Cardiac muscle cell (in vitro differentiated cells and primary cell): ENCODE measurements around the gene SH3BP1. TPM values are rescaled to one million over a fixed set of nuclear protein-coding genes. Genes with fewer than 3 reads are reported as not detected.

Experiments
- DNase-seq, 2 donors: peaks; one replicate each; pipeline versions ENCODE4 v3.0.0 to v3.0.0-alpha.2; 2010 to 2017; ENCODE audit warnings: low read depth in 1 of 2, low spot score in 1 of 2
- H3K27ac ChIP-seq: fragments of 200-600 bp; sonication (generic); 2 replicates; pipeline ENCODE4 v1.5.1; 2016
- H3K27me3 ChIP-seq: fragments of 200-600 bp; sonication (generic); 2 replicates; pipeline ENCODE4 v1.6.0; 2016; ENCODE audit warnings: control low read depth
- H3K36me3 ChIP-seq: fragments of 200-600 bp; sonication (generic); 2 replicates; pipeline ENCODE4 v1.5.1; 2016; ENCODE audit warnings: control low read depth
- H3K4me1 ChIP-seq: fragments of 200-600 bp; sonication (generic); 2 replicates; pipeline ENCODE4 v1.8.1; 2017; ENCODE audit warnings: low read depth, mild to moderate bottlenecking, mixed run types
- H3K4me3 ChIP-seq: fragments of 200-600 bp; sonication (generic); 2 replicates; pipeline ENCODE4 v1.5.1; 2016; ENCODE audit warnings: mild to moderate bottlenecking
- H3K9me3 ChIP-seq: fragments of 200-600 bp; sonication (generic); 2 replicates; pipeline ENCODE4 v1.5.1; 2017; ENCODE audit warnings: low read depth, mild to moderate bottlenecking, control low read depth
- polyA plus RNA-seq: library from polyadenylated mRNA; unstranded; fragments of >200 nt; fragmentation: Nextera tagmentation; extraction: Ambion mirVana; gene quantifications from 2 replicates; pipeline ENCODE4 v1.2.1, GENCODE V29; 2016
- total RNA-seq: library from RNA; depleted of rRNA; stranded (reverse); fragments of >200 nt; gene quantifications from 2 replicates; pipeline ENCODE4 v1.2.3, GENCODE V29; 2016
- TF ChIP-seq, protein P1 (sequence below): IDR thresholded peaks from 2 replicates; pipeline ENCODE4 v1.5.1; 2012; ENCODE audit warnings: low read depth, mild to moderate bottlenecking, low read length

SH3BP1 gene
- total and polyA plus RNA-seq, 2 experiments from 2014 or later = 15.0 to 51.9 TPM

DNA sequence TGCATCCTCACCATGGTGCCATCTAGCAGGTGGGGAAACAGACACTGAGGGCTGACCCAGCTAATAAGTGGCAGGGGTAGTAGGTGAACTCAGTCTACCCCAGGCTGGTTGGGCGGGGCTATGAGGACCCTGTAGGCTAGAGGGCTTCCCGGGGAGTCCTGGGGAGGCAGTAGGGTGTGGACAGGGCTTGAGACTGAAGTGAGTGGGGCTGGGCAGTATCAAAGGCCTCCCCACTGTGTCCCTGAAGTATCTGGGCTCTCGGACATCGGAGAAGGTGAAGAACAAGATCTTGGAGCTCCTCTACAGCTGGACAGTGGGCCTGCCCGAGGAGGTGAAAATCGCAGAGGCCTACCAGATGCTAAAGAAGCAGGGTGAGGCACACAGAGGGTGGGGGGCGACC is 19.5 kb upstream of the SH3BP1 start:
- no peak for DNase-seq
- H3K4me3 ChIP-seq = no peak overlapping the region

DNA sequence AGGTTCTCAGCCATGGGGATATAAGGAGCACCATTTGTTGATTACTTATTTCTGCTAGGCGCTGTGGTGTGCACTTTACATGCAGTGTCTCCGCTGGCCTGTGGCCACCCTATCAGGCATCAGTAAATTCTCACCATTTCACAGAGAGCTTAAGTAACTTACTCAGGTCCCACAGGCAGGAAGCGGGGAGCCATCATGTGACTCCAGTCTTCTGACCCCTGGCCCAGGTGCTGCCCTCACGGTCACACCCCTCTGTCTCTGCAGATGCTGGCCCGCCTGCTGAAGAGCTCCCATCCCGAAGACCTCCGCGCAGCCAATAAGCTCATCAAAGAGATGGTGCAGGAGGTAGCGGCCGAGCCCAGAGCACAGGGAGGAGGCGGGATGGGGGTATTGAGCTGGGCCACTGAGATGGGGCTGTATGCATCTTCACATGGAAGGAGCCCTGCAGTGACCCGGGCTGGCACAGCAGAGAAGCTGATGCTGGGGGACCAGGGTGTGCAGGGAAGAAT is 18.1 kb upstream of the SH3BP1 start:
- H3K27me3 ChIP-seq = no peaks in the 10 kb centered on the region
- TF ChIP-seq, protein P1, sequence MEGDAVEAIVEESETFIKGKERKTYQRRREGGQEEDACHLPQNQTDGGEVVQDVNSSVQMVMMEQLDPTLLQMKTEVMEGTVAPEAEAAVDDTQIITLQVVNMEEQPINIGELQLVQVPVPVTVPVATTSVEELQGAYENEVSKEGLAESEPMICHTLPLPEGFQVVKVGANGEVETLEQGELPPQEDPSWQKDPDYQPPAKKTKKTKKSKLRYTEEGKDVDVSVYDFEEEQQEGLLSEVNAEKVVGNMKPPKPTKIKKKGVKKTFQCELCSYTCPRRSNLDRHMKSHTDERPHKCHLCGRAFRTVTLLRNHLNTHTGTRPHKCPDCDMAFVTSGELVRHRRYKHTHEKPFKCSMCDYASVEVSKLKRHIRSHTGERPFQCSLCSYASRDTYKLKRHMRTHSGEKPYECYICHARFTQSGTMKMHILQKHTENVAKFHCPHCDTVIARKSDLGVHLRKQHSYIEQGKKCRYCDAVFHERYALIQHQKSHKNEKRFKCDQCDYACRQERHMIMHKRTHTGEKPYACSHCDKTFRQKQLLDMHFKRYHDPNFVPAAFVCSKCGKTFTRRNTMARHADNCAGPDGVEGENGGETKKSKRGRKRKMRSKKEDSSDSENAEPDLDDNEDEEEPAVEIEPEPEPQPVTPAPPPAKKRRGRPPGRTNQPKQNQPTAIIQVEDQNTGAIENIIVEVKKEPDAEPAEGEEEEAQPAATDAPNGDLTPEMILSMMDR = no peak
- peaks cover 4% of the 10 kb centered on the region for H3K4me1 ChIP-seq
- no peak overlapping the region for H3K27ac ChIP-seq
- no peak for DNase-seq
- H3K36me3 ChIP-seq = peaks cover 11% of the 10 kb centered on the region
- no peak overlapping the region for H3K4me3 ChIP-seq
- H3K9me3 ChIP-seq = no peaks in the 10 kb centered on the region

More for the DNA sequence above, 19.5 kb upstream of the SH3BP1 start:
- TF ChIP-seq, protein P1 = no peak
- H3K9me3 ChIP-seq = no peaks in the 10 kb centered on the region
- H3K27ac ChIP-seq = peak overlapping the region; percentile 23
- no peaks in the 10 kb centered on the region for H3K27me3 ChIP-seq
- peaks cover 4% of the 10 kb centered on the region for H3K4me1 ChIP-seq
- peaks cover 11% of the 10 kb centered on the region for H3K36me3 ChIP-seq

DNA sequence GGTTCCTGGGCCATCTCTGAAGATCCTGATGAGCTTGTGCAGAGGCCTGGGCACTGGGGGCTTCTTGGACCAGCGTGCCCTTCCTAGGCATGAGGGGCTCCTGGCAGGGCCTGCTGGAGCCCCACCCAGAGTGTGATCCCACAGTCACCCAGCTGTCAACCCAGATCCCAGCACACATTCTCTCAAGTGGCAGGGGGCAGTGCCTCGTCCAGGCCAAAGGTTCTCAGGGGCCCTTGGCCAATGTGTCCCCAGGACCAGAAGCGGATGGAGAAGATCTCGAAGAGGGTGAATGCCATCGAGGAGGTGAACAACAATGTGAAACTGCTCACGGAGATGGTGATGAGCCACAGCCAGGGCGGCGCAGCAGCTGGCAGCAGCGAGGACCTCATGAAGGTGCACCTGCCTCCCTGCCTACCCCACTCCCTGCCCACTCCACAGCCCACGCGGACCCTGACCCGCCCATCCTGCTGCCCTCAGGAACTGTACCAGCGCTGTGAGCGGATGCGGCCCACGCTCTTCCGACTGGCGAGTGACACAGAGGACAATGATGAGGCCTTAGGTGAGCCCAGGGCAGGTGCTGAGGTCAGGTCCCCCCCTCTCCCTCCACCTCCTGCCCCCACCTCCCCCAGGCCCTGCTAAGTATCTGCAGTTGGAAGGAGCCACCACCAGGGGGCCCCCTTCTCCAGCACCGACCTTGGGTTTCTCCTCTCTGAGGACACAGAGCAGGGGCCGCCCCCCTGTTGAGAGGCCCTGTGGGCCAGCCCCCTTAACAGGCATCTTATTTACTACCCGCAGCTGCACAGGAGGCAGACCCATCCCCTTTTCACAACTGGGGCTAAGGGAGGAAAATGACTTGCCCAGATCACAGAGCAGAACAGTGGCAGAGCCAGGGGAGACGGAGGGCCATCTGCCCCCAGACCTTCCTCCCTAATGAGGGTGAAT is 16.1 kb upstream of the SH3BP1 start:
- Histone ChIP-seq H3K4me1 (peaks cover 4% of the 10 kb centered on the region), H3K9me3 (no peaks in the 10 kb centered on the region), H3K27me3 (no peaks in the 10 kb centered on the region), H3K27ac (no peak overlapping the region), H3K36me3 (peaks cover 5% of the 10 kb centered on the region), H3K4me3 (no peak overlapping the region)
- peak; percentile 68 to 78 for DNase-seq
- TF ChIP-seq, protein P1 = peak; percentile 75

DNA sequence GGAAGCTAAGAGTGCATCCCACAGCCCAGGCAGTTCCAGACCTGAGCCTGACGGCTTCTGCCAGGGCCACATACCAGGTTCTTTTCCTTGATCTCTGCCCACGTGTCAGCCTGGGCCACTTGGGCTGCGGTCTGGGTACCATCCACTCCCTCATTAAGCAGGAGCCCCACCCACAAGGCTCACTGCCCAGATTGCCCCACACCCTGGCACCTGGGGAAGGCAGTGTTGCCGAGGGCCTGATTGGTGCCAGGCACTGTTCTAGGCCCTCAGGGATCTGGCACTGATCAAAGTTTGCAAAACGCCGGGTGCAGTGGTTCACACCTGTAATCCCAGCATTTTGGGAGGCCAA is 15.5 kb upstream of the SH3BP1 start:
- H3K27ac ChIP-seq = no peak overlapping the region

DNA sequence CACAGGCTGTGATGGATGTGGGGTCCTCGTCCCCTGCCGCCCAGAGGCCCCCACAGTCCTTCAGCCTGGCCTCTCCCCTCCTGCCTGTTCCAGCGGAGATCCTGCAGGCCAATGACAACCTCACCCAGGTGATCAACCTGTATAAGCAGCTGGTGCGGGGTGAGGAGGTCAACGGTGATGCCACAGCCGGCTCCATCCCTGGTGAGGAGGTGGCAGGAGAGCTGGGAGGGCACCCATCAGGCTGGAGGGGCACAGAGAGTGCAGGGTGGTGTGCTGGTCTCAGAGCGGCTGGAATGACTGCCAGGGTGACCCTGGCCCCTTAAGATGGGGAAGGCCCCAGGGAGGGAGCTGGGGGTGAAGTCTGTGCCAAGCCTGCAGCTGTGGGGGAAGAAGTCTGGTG is 14.6 kb upstream of the SH3BP1 start:
- no peak for DNase-seq
- Histone ChIP-seq H3K27ac (no peak overlapping the region), H3K27me3 (no peaks in the 10 kb centered on the region), H3K4me3 (no peak overlapping the region), H3K4me1 (peaks cover 4% of the 10 kb centered on the region), H3K36me3 (peaks cover 11% of the 10 kb centered on the region), H3K9me3 (no peaks in the 10 kb centered on the region)
- TF ChIP-seq, protein P1 = no peak

More for the DNA sequence above, 15.5 kb upstream of the SH3BP1 start:
- TF ChIP-seq, protein P1 = no peak
- H3K9me3 ChIP-seq = no peaks in the 10 kb centered on the region
- H3K4me1 ChIP-seq = peaks cover 4% of the 10 kb centered on the region
- H3K4me3 ChIP-seq = no peak overlapping the region
- H3K36me3 ChIP-seq = peaks cover 7% of the 10 kb centered on the region
- no peak for DNase-seq
- no peaks in the 10 kb centered on the region for H3K27me3 ChIP-seq
